ENCODE results near the gene TSKU.

TSKU gene

DNA sequence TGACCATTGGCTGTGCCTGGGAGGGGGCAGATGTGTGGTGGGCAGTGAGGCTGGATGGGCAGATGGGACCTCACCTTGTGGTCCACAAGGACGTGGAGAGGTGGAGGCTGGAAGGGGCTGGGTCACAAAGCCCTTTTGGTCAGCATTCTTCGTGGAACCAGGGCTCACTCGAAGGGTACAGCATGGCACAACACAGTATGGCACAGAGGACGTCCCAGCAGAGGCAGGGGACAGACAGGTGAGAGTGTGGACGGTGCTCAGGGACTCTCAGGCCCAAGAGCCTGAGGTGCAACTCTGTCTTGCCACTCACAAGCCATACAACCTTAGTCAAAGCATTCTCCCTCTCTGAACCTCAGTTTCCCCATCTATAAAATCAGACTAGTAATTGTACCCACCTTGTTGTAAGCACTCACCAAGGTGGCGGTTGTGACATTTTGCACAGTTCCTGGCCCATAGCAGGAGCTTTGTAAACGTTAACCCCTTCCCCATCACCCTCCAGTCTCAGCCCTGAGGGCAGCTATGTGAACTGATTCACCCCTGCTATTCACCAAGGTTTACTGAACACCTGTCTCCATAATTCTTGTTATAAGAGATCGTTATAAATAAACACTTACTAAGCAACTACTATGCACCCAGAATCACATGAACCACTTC lies 11.6 kb upstream of the TSKU start:
- no peak for DNase-seq

DNA sequence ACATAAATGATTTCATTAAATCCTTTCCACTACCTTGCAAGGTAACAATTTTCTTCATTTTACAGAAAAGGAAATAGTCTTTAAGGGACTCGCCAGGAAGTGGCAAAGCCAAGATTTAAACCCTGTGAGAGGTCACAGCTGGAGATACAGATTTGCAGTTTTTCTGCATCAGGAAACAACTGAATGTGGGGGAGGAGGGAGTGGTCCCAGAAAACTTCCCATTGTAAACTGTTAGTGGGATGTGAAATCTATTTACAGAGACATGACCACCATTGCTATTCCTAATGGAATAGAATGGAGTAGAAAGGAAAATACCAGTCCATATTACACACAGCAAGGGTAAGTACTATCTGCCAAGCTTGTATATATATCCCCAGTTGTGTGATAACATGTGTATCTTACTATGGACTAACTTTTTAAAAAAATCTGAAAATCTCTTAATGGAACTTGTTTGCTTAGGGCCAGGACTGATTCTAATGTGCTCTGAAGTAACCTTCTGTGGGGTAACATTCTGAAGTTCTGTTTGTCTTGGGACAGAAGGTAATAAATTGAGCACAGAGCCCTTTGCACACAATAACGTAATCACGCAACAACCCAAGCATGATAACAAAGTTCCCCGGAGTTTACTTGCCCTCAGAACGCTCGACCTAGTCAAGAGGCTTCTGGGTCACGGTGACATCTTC lies 10.9 kb upstream of the TSKU start:
- no peak for DNase-seq

DNA sequence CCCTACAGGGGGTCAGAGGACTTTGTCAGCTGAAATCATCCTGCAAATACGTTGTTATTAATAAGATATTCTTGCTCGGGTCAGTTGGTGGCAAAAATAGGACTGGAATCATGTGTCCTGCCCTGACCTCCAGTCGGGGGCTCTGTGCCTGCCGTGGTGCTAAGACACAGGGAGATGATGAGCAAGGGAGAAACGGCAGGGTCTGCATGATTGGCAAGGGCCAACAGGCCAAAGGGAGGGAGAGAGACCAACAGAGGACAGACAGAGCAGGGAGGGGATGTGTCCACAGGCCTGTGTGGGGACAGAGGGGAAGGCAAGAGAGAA lies 10.4 kb upstream of the TSKU start:
- DNase-seq = no peak

DNA sequence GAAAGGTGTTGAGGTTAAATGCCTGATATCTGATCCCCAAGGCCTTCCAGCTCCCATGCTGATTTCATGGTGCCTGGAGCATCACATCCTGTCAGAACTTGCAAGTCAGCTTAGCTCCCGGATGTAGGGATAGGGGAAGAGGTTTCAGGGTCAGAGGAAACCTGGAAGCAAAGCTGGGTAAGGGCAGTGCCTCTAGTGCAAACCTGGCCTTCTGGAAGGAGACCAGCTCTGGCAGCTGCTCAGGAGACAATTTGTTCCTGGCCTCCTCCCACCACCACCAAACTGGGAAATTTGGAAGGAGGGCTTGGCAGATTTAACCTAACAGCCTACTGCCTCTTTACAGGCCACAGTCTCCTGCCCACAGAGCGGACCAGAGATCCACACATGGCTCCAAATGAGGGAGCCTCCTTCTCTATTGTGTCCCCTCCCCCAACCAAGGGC lies 9.2 kb upstream of the TSKU start:
- no peak for DNase-seq

DNA sequence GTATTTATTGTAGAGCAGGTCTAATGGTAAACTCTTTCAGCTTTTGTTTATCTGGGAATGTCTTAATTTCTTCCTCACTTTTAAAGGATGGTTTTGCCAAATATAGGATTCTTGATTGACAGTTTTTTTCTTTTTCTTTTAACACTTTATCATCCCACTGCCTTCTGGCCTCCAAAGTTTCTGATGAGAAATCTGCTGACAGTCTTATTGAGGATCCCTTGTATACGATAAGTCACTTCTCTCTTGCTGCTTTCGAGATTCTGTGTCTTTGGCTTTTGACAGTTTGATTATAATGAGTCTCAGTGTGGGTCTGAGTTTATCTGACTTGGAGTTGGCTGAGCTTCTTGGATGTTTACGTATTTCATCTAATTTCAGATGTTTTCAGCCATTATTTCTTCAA lies 6.7 kb upstream of the TSKU start:
- no peak for DNase-seq

DNA sequence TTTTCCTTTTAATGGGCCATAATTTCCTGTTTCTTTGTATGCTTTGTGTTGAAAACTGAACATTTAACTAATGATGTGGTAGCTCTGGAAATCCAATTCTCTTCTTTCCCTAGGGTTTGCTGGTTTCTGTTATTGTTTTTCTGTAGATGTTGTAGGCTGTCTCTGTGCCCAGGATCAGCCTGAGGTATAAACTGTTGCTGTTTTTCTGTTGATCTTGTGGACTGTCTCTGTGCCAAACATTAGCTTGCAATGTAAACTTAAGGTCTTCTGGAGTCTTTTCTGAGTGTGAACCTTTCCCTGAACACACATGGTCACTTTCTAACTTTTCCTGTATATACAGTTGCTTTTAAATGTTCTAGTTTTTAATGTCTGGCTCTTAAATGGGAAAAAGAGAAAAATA lies 5.9 kb upstream of the TSKU start:
- no peak for DNase-seq

DNA sequence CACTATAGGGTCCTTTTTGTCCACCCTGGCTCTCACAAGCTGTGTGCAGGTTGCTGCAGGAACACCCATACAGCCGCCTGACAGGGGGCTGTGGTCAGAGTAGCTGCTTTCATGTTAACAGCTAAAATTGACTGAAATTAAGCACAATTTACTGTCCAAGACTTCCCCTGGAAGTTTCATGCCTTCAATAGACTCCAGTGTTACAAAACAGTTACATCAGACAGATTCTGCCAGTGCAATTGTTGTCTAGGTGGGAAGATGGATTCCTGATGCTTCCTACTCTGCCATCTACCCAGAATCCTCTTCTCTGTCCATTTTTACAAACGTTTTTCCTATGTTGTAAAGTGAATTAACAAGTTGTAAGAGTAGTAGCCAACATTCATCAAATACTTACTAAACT lies 5.3 kb upstream of the TSKU start:
- no peak for DNase-seq

DNA sequence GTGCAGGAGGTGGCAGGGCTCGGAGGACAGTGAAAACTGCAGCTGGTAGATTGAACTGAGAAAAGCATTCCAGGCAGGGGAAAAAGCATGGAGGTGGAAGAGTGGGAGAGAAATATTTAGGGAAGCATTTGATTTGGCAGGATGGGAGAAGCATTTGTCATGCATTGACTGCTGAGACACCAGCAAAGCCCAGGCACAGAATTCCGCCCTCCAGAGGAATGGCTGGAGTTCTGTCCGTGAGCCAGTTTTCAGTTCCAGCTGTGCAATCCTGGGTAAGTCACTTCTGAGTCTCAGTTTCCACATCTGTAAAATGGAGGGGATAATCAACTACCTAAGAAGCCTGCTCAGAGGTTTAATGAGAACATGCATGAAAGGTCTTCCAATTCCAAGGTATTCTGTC lies 4.3 kb upstream of the TSKU start:
- no peak for DNase-seq

DNA sequence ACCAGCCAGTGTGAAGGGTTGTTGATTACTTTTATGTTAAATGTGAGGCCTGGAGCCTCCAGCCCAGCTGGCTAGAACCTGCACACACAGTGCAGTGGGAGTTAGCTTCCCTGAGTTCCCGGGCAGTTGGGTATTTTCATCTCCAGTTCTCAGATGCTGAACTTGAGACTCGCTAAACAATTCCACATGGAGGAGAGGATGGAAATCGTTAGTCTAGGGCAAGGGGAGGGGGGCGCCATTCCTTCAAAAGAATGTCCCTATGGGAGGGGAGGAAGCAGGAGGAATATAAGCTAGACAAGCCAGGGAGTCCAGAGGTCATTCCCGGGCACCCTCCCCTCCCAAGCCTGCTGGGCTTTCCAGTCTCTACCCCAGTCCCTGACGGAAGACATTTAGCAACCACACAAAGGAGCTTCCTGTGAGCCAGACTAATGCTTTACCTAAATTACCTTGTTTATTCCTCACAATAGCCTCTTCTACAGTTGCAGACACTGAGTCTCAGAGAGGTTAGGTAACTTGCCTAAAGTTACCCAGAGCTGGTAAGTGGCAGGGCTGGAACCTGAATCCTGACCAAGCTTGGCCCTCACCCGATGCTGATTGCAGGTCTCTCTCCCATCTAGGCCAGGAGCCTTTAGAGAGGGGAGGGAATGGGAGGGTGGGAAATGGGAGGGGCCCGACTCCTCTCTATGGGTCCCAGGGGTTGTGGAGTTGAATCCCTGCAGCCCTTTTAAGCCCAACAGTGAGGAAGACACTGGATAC lies 1.9 kb upstream of the TSKU start:
- DNase-seq = no peak

DNA sequence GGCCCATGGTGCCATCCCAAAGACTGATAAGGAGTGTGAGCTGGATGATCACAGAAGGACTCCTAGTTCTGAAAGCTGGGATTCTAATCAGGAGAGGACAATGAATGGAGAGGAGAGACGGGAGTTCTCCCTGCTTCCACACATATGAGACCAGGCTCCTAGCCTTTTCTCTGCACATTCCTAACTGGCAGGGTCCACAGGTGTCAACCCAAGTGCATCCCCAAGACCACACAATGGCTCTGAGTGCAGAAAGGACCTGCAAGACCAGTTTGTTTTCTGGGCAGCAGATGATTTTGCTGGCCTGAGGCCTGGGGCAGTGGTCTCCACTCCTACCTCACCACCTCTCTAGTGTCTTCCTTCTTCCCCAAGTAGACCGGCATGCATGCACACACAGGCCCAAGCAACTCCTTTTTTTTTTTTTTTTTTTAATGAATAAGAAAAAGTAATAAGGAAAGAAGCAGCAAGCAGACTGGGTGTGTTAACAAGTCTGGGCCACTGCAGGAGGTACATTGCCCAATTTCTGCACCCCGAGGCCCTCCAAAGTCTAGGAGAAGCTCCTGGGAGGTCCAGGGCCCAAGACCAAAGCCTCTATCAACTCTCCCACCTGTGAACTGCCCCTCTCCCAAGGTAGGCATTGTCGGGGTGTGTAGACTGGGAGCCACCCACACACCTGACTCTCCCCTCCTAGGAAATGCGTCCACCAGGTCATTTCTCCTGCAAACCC lies 1.2 kb upstream of the TSKU start:
- DNase-seq = no peak

DNA sequence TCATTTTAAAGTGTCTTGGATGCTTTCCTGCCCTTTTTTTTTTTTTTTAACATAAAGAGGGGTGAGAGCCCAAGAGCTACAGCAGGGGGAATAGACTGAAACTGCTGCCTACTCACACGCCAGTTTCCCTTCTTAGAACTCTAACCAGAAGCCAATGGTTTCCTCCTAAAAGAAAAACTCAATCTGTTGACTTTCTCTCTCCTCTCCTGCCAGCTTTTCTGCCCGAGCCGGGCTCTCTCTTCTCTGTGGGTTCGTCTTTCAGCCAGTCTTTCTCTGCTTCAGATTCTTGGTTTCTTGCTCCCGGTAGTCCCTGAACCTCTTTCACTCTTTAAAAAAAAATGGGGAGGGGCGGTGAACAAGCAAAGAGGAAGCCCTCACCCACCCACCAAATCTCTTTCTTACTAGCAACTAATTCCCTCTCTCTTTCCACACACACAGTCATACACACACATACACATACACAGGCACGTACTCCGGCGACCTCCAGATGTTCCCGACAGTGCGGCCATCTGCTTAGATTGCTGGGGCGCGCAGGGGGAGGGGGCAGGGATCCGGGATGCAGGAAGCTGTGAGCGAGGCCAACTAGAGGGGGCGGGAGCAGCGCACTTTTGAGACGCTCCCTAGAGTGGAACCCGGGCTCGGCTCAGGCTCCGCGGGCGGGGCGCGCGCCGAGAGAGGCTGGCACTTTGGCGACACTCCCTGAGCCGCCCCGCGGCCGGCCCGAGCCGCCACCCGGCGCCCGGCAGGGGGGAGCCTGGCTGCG lies 444 bp upstream of the TSKU start:
- peak; percentile 62 for DNase-seq

DNA sequence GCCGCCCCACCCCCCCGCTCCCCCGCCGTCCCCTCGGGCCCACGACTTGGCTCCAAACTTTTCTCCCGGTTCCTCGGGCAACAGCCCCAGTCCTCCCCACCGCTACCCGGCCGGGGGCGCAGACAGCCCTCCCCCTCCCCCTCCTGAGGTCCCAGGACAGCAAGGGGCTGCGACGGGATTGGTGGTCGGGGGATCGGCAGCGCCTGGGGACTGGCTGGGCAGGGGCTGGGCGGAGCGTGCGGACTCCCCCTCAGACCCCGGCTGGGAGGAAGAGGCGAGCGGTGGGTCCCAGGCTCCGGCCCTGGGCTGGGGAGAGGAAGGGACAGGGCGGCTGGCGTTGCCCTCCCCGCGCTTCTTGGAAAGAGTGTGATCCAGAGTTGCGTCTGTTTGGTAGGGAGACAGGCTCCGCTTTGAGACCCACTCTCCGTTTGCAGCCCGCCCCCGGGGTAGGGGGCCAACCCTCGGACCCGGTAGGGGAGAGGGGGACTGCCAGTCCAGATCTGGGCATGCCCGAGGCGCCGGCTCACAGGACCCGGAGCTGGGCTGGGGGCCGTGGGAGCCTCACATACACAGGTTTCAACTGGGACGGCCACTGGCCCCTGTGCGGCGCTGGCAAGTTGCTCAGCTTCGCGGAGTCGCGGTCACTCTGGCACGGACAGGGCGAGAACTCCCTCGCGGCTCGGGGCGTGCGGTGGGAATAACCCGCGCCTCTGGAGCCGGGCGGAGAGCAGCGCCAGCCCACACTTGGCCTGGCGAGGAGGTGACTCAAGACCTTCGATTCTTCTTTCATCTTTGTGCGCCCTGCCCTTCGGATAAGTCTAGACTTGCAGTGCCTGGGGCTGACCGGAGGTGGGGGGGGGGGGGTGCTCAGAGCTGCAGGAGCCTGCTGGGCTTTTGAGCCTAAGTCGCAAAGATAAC lies 999 bp downstream of the TSKU start:
- no peak for DNase-seq

DNA sequence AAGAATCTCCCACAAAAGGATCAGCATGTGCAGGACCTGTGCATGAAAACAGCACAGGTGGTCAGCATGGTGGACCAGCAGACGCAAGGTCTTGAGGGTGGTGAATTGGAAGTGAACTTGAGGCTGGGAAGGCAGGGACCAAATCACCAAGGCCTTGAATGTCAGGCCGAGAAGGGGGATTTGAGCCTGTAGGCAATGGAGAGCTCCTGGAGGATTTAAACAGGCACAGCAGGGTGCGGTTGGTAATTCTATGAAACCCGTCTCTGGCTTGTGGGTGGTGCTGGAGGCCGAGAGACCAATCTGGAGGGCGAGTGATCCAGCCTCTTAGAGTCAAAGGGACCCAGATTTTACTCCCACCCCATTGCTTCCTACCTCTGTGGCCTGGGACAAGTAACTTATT lies 2.4 kb downstream of the TSKU start:
- no peak for DNase-seq

DNA sequence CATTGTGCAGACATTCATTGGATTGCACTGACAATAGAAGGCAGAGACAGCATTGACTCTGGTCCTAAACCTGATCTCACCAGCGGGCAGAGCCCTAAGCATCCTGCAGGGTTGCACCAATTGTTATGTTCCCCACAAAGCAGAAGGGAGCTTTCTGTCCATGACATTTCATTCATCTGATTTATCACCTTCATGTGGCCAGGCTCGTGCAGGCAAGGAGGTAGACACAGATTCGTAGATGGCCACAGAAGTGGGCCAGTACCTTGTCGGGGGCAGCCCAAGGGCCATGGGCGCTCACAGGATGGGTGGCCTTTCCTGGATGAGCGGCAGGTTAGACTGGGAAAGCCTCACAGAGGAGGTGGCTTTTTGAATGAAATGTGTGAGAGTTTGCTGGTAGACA lies 2.9 kb downstream of the TSKU start:
- no peak for DNase-seq

DNA sequence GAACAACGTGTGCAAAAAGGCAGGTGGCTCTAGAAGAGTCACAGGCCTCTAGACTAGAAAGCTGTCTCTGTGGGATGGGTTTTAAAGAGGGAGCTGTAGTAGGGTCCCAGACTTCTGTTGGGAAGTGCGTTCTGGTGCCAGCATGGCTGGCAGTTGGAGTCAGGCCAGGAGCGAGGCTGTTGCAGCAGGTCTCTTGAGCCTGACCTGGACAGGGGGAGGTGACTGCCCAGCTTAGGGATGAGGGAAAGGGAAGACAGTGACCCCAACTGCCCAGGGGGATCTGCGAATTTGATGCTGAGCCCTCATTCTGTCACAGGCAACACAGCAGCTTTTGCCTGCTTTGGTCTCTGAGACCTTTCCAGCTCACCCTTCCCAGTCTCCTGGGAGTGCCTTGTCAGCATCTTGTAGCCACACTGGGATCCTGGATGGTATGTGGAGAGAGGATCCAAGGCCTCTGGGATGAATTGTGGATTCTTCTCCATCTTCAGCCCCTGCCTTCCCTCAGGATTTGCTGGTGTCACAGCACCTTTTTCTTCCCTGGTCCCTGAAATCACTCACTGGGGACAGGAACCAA lies 3.4 kb downstream of the TSKU start:
- DNase-seq = no peak

DNA sequence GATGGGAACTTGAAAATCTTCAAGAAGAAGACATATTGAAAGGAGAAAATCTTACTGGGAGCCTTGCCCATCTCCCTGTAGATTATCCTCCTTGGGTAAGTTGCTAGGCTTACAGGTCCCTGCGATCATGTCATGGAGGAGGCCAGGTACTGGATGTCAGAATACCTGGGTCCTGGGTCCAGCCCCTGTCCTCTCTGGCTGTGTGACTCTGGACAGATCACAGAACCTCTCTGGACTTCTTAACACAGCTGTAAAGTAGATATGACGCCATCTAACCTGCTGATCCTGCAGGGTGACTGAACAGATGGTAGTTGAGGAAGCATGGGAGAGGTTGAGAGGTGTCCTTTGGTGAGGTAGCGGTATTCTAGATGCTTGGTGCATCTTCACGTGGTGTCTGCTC lies 4.1 kb downstream of the TSKU start:
- DNase-seq = no peak

DNA sequence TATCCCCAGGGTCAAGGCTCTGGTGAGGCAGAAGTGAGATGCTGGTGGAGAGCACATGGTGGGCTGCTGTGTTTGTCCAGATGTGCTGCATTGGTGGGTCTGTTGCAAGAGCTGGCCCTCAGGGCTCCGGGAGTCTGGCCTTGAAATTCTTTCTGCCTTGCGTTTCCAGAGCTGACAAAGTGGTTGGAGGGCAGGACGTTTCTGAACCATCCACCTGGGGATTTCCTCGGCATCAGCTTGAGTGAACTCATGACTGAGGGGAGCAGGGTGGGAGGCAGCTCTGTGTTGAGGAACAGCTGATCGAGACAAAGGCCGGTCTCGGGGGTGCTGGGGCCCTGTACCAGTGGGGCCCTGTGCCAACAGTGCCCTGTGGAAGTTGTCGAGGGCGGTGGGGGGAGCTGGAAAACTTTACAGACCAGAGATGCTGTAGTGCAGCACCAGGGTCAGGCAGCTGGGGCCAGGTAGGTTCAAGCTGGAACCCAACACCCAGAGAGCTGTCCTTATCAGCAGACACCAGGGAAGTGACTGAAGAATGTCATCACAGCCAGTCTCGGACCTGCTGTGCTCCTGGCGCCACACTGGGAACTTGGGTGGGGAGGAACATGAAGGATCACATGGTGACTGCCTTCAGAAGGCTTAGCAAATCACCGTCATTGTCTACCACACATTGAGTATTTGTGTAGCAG lies 4.9 kb downstream of the TSKU start:
- no peak for DNase-seq

DNA sequence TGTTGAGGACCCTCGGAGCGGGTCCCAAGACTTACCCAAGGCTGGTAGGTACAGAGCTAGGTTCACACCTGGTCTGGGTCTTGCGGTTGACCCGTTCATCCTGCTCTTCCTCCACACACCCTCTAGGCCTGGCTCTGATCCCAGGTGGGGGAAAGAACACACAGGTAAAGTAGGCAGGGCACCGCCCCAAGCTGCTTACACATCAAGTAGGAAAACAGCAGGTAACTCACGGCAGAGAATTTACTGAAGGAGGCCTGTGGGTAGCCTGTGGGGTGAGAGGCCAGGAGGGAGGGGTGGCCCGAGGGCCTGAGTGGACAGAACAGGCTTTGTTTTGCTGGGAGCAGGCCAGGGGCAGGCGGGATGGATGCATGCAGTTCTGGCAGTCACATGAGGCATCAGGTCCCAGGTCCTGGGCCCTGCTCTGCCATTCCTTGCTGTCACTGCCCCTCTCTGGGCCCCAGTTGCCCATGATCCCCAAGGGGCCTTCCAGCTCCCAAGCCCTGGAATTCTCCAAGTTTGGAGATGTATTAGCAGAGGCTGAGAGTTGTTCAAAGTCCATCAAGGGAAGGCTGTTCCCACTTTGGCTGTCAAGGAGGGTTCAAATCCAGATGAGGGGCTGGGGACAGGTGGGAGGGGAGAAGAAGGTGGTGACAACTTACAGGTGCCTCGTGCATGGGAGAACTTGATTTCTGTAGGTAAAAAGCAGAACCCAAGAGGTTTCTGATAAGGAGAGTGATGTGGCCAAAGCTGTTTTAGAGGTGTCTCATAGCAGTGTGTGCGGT lies 5.7 kb downstream of the TSKU start:
- peak; percentile 31 for DNase-seq

DNA sequence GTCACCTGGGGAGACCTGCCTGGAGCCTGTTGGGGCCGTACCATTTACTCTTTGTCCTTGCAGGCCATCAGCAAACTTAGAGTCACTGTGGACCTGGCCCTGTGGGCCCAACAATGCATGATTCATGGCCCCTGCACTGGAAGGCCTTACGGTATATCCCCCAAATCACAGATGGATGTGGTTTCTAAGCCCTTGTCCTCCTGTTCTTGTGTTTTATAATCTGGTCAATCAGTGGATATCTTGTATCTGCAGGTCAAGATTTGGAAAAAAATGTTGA lies 6.2 kb downstream of the TSKU start:
- DNase-seq = no peak

DNA sequence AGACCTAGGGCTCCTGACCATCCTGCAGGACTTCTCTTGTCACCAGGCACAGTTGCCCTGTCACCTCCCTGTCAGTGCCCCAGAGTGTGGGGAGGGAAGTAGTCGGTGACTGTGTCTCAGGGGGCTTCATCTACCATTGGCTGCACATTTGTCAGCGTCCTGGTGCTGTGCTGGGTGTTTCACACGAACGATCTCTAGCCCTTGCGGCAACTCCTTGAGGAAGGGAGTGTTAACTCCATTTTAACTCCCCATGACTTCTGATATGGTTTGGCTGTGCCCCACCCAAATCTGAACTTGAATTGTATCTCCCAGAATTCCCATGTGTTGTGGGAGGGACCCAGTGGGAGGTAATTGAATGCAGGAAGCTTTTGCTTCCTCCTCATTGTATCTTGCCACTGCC lies 7.1 kb downstream of the TSKU start:
- no peak for DNase-seq

All from DMS153 (cell line).